BJ (cell line): ENCODE measurements around the gene IGFBPL1. TPM values are rescaled to one million over a fixed set of nuclear protein-coding genes. Genes with fewer than 3 reads are reported as not detected.

Experiments used
- CTCF ChIA-PET: fragments of 350-600 bp; formaldehyde crosslinking; extraction: SDS; loops from one replicate; lab custom pipeline; 2021; ENCODE audit warnings: antibody characterized with exemption, inconsistent platforms; lab: Yijun Ruan, JAX
- POLR2A ChIA-PET: fragments of 300-600 bp; sonication (Branson Sonifier 250); formaldehyde crosslinking; extraction: SDS; loops from one replicate; lab custom pipeline; 2021; ENCODE audit warnings: antibody characterized with exemption; lab: Charles Lee
- DNase-seq: peaks from one replicate; pipeline ENCODE4 v3.0.0-alpha.2; 2011; ENCODE audit warnings: low read depth
- H3K27me3 ChIP-seq: 2 replicates; pipeline ENCODE4 v1.6.0; 2011; ENCODE audit warnings: low read length; ENCODE audit not compliant: control insufficient read depth, insufficient read depth
- H3K36me3 ChIP-seq: 2 replicates; pipeline ENCODE4 v1.5.1; 2011; ENCODE audit warnings: low read length; ENCODE audit not compliant: control insufficient read depth, insufficient read depth
- H3K4me3 ChIP-seq: 2 replicates; pipeline ENCODE4 v1.5.1; 2011; ENCODE audit warnings: low read depth, mild to moderate bottlenecking, control low read depth, low read length
- polyA plus RNA-seq: library from polyadenylated mRNA; depleted of rRNA; stranded (reverse); fragments of >200 nt; gene quantifications from 2 replicates; pipeline ENCODE4 v1.2.3, GENCODE V29; 2011
- TF ChIP-seq, protein P1 (sequence below): IDR thresholded peaks from 2 replicates; pipeline ENCODE4 v1.5.1; 2011; ENCODE audit warnings: low read depth, mild to moderate bottlenecking, control low read depth, inconsistent platforms, low read length, moderate library complexity; ENCODE audit not compliant: insufficient read depth

IGFBPL1 gene
- polyA plus RNA-seq, 1 experiment = 0.37 TPM

DNA sequence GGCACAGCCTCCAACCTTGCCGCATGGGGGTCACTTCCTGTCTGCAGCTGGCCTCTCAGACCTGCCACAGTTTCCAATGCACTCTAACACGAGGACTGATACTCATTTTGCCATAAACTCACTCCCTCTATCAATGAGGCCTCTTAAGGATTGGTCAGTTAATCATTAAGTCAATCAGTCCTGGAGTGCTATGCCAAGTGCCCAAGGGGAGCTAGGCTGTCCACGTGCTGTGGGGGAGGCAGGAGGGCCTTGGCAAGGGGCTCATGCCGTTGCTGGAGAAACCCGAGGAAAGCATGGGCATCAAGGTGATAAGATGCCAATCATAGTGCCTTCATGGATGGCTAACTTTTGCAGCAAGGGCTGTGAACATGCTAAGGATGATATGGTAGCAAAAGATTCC lies 33.4 kb downstream of the IGFBPL1 start:
- Histone ChIP-seq H3K36me3 (peaks cover under 1% of the 10 kb centered on the region), H3K27me3 (no peaks in the 10 kb centered on the region), H3K4me3 (no peak overlapping the region)
- DNase-seq = no peak
- CTCF ChIA-PET = interaction anchor here (1.6 kb wide), 1 partner anchor 43 kb away, joined by 3 read pairs; no protein-coding TSS in a partner anchor
- TF ChIP-seq, protein P1, sequence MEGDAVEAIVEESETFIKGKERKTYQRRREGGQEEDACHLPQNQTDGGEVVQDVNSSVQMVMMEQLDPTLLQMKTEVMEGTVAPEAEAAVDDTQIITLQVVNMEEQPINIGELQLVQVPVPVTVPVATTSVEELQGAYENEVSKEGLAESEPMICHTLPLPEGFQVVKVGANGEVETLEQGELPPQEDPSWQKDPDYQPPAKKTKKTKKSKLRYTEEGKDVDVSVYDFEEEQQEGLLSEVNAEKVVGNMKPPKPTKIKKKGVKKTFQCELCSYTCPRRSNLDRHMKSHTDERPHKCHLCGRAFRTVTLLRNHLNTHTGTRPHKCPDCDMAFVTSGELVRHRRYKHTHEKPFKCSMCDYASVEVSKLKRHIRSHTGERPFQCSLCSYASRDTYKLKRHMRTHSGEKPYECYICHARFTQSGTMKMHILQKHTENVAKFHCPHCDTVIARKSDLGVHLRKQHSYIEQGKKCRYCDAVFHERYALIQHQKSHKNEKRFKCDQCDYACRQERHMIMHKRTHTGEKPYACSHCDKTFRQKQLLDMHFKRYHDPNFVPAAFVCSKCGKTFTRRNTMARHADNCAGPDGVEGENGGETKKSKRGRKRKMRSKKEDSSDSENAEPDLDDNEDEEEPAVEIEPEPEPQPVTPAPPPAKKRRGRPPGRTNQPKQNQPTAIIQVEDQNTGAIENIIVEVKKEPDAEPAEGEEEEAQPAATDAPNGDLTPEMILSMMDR = no peak
- POLR2A ChIA-PET = no interaction called here

DNA sequence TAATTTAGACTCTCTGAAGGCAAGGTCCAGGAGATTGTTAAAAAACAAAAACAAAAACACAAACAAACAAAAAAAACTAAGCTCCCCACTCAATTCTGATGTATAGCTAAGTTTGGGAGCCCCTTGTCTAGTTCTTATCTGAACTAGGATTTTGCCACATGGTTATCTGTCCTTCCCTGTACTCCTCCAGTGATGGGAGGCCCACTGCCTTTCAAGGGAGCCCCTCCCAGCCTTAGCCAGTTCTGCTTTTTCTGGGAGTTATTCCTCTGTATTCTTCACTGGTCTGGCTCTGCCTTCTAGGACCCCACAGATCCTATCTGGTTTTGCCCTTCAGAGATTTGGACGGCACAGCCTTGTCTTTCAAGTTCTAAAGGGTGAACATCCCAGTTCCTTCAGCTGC lies 33.8 kb downstream of the IGFBPL1 start:
- Histone ChIP-seq H3K27me3 (no peaks in the 10 kb centered on the region), H3K36me3 (no peaks in the 10 kb centered on the region), H3K4me3 (no peak overlapping the region)
- DNase-seq = no peak
- TF ChIP-seq, protein P1 = no peak
- ChIA-PET POLR2A (no interaction called here), CTCF (interaction anchor here (0.8 to 1.6 kb wide), 2 partner anchors 43 to 532 kb away, joined by 3 read pairs; no protein-coding TSS in a partner anchor)

DNA sequence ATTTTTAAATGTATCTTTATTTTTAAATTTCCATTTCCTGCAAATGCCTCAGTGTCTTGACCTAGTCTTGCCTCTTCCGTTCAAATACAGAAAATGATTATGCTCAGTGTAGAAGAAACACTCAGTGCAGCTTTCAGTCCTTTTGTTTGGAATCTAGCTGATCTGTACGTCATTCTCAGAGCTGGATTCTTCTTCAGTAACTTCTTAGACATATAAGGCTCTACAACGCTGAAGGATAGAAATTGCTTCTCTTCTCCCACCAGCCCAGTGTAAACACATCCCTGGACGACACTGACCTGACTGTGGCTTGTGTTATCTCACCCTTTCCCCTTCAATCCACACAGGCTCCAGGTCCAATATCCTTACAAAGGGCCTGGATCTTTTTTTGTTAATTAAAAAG lies 34.9 kb downstream of the IGFBPL1 start:
- POLR2A ChIA-PET = no interaction called here
- TF ChIP-seq, protein P1 = no peak
- DNase-seq = no peak
- Histone ChIP-seq H3K27me3 (no peaks in the 10 kb centered on the region), H3K36me3 (no peaks in the 10 kb centered on the region), H3K4me3 (no peak overlapping the region)
- CTCF ChIA-PET = interaction anchor here (1.0 to 1.5 kb wide), 2 partner anchors 12 to 15 kb away, joined by 3 read pairs; no protein-coding TSS in a partner anchor

DNA sequence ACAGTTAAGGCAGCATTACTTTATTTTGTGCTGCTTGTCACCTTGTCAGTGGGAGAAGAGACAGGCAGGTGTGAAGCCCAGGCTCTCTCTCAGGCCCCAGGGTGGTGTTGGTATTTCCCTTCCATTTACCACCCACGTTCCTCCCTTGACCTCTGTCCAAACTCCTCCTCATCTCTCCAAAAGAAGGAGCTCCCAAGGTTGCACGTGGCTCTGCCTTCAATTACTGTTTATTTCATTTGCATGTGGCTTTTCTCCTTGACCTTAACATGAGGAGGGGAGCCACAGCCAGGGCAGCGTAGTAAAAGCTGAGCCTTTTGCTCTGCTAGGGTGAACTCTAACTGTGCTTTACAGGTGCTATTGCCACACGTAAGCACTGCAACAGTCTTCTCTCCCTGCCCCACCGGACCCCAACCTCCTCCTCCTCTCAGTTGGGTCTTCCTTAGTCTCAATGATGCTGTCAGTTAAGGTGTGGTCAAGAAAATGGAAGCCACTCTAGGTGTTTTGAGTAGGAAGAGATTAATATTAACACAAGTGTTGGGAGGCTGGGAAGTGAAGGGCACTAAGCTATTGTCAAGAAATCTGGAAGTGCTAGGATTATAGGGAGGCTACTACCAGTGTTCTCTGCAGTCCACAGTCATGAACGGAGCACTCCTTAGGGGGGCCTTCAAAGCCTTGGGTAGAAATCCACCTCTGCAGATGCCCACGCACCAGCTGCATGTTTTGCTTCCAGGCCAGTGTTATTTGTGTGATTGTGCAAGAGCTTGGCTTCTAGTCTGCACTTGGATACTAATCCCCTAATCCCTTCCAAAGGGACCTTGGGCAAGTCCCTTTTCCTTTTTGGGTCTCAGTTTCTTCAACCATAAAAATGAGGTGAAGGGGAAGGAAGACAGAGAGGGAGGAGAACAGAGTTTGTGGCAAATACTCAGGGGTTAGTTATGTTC lies 35.7 kb downstream of the IGFBPL1 start:
- no peak for DNase-seq
- H3K36me3 ChIP-seq = no peaks in the 10 kb centered on the region
- ChIA-PET POLR2A (no interaction called here), CTCF (interaction anchor here (1.0 to 1.5 kb wide), 2 partner anchors 12 to 16 kb away, joined by 3 read pairs; no protein-coding TSS in a partner anchor)
- H3K4me3 ChIP-seq = no peak overlapping the region
- H3K27me3 ChIP-seq = no peaks in the 10 kb centered on the region
- TF ChIP-seq, protein P1 = no peak

DNA sequence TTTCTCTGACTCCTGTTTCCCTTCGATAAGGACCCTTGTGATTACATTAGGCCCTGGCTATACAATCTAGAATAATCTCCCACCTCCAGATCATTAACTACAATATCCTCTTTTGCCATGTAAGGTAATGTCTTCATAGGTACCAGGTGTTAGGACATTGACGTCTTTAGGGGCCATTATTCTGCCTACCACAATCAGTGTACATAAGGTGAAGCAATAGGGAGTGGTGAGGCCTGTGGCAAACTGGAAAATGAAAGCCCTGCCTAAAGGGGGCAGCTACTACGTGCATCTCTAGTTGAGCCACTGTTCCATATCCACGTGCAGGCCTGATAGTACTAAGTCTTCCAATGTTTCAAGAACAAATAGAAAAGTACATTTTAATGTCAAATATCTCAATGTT lies 36.5 kb downstream of the IGFBPL1 start:
- Histone ChIP-seq H3K27me3 (no peaks in the 10 kb centered on the region), H3K4me3 (no peak overlapping the region), H3K36me3 (no peaks in the 10 kb centered on the region)
- no peak for DNase-seq
- ChIA-PET CTCF (interaction anchor here (1.5 kb wide), 1 partner anchor 13 kb away, joined by 3 read pairs; no protein-coding TSS in a partner anchor), POLR2A (no interaction called here)
- TF ChIP-seq, protein P1 = no peak
